DND-41 (cell line): Measurements from ENCODE around the gene PTPRG.

ENCODE experiments used
- ATAC-seq: fragments of 200-7000 bp; cut with Tn5 transposase; 3 replicates; pipeline ENCODE4 v1.9.1; 2021; ENCODE audit warnings: low read depth; ENCODE audit not compliant: insufficient read depth
- DNase-seq: peaks from one replicate; pipeline ENCODE4 v3.0.0-alpha.2; 2020
- H2AFZ ChIP-seq: 2 replicates; pipeline ENCODE4 v1.6.0; 2012; ENCODE audit warnings: low read depth, low read length
- H3K27ac ChIP-seq: 2 replicates; pipeline ENCODE4 v1.5.1; 2012; ENCODE audit warnings: low read length, inconsistent platforms
- H3K27me3 ChIP-seq: fragments of 200-600 bp; sonication (generic); 2 replicates; pipeline ENCODE4 v1.6.0; 2012; ENCODE audit warnings: low read length, mild to moderate bottlenecking, inconsistent platforms; ENCODE audit not compliant: insufficient read depth, poor library complexity
- H3K36me3 ChIP-seq: 2 replicates; pipeline ENCODE4 v1.5.1; 2012; ENCODE audit warnings: low read length, inconsistent platforms; ENCODE audit not compliant: insufficient read depth
- H3K4me1 ChIP-seq: 2 replicates; pipeline ENCODE4 v1.5.1; 2012; ENCODE audit warnings: mild to moderate bottlenecking, low read length; ENCODE audit not compliant: insufficient read depth
- H3K4me2 ChIP-seq: 2 replicates; pipeline ENCODE4 v1.6.0; 2012; ENCODE audit warnings: mild to moderate bottlenecking, moderate library complexity, low read length, inconsistent platforms; ENCODE audit not compliant: insufficient read depth
- H3K4me3 ChIP-seq, 2 experiments: fragments of 200-600 bp in 1 of 2; shearing (Covaris generic) in 1 of 2; 2 replicates each; pipeline ENCODE4 v1.5.1; 2012 to 2016; ENCODE audit warnings: inconsistent platforms in 2 of 2, low read length in 2 of 2, mild to moderate bottlenecking in 2 of 2, low read depth in 1 of 2, moderate library complexity in 1 of 2
- H3K79me2 ChIP-seq: 2 replicates; pipeline ENCODE4 v1.6.0; 2012; ENCODE audit warnings: low read length, inconsistent platforms; ENCODE audit not compliant: insufficient read depth
- H3K9ac ChIP-seq: 2 replicates; pipeline ENCODE4 v1.6.0; 2012; ENCODE audit warnings: low read depth, mild to moderate bottlenecking, inconsistent platforms, low read length, moderate library complexity
- H3K9me3 ChIP-seq: 2 replicates; pipeline ENCODE4 v1.5.1; 2012; ENCODE audit warnings: low read length, moderate library complexity, mild to moderate bottlenecking, inconsistent platforms; ENCODE audit not compliant: insufficient read depth, severe bottlenecking
- H4K20me1 ChIP-seq: 2 replicates; pipeline ENCODE4 v1.6.0; 2012; ENCODE audit warnings: low read length; ENCODE audit not compliant: insufficient read depth
- CTCF ChIP-seq: IDR thresholded peaks from 2 replicates; pipeline ENCODE4 v1.5.1; 2012; ENCODE audit warnings: borderline replicate concordance, low read length, moderate library complexity, mild to moderate bottlenecking; ENCODE audit not compliant: poor library complexity, severe bottlenecking; ENCODE audit errors: extremely low read depth
- EZH2 ChIP-seq: IDR thresholded peaks from 3 replicates; pipeline ENCODE4 v1.6.1; 2012; ENCODE audit warnings: borderline replicate concordance, low read depth, mild to moderate bottlenecking, moderate library complexity, low read length, inconsistent platforms; ENCODE audit not compliant: severe bottlenecking

Gene PTPRG

GRCh38 chr3:62151591-62151990 lies 590.2 kb downstream of the PTPRG start:
- ATAC-seq (no peak), DNase-seq (no peak)
- no peak overlapping the region for H3K4me3 ChIP-seq
- H2AFZ ChIP-seq, result no peak overlapping the region
- no peaks in the 10 kb centered on the region for H4K20me1 ChIP-seq
- no peaks in the 10 kb centered on the region for H3K36me3 ChIP-seq
- no peaks in the 10 kb centered on the region for H3K27me3 ChIP-seq
- no peak overlapping the region for H3K9ac ChIP-seq
- no peak for TF ChIP-seq EZH2
- TF ChIP-seq CTCF, result no peak
- no peaks in the 10 kb centered on the region for H3K9me3 ChIP-seq
- H3K27ac ChIP-seq, result no peak overlapping the region
- H3K4me2 ChIP-seq, result no peak overlapping the region
- no peaks in the 10 kb centered on the region for H3K79me2 ChIP-seq
- H3K4me1 ChIP-seq, result no peaks in the 10 kb centered on the region

DNA sequence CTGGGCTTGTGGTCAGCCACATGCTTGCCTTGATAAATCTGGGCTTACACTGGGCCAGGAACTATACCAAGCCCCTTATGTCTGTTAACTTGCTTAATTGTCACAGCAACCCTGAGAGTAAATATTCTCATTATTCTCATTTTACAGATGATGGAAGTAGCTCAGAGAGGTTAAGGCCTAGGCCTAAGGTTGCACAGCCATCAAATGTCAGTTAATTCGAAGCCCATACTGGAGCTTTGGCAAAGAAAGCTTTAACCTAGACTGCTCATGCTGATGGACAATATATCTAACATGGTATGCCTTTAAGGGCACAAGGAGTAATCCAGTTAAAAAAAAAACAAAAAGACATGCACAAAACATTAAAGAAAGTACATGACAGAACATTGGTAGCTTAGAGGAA lies 591.9 kb downstream of the PTPRG start:
- Histone ChIP-seq H3K27ac (no peak overlapping the region), H3K4me2 (no peak overlapping the region), H3K4me3 (no peak overlapping the region), H4K20me1 (no peaks in the 10 kb centered on the region), H3K4me1 (no peaks in the 10 kb centered on the region), H2AFZ (no peak overlapping the region), H3K79me2 (no peaks in the 10 kb centered on the region), H3K36me3 (no peaks in the 10 kb centered on the region), H3K27me3 (no peaks in the 10 kb centered on the region), H3K9me3 (no peaks in the 10 kb centered on the region), H3K9ac (no peak overlapping the region)
- ATAC-seq (no peak), DNase-seq (no peak)
- TF ChIP-seq EZH2, result no peak
- TF ChIP-seq CTCF, result no peak

DNA sequence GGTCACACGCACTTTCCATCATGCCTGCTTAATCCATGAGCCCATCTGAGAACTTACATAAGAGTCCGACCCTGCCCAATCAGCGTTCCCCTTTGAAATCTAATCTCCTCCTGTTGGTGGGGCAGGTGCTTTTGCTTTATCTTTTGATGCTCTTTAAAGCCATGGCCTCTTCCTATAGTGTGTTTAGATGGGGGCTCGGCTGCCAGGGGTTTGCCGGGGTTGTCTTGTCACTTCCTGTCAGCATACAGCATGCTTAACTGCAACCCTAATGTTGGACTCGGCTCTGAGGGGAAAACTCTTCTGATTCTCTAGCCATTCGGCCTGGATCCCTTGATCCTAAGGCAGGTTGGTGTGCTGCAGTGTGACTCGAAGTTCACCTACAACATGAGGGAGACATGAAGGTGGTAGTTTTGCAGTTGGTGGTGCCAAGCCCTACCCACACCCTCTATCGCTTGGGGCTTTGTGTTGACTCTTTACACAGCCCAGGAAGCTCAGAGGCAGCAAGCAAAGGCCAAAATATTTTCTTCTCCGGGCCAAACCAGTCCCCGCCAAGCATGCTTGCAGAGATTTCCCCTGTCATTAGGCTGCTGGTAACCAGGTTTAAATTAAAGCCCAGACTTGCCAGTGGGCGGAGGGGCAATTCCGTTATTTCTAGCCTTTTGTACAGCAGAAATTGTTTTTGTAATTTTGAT lies 593.2 kb downstream of the PTPRG start:
- ATAC-seq (peak; percentile 78), DNase-seq (peak; percentile 23)
- no peaks in the 10 kb centered on the region for H4K20me1 ChIP-seq
- no peaks in the 10 kb centered on the region for H3K36me3 ChIP-seq
- no peak overlapping the region for H3K27ac ChIP-seq
- no peaks in the 10 kb centered on the region for H3K79me2 ChIP-seq
- H3K4me1 ChIP-seq, result no peaks in the 10 kb centered on the region
- TF ChIP-seq CTCF, result no peak
- TF ChIP-seq EZH2, result no peak
- no peaks in the 10 kb centered on the region for H3K27me3 ChIP-seq
- H3K9ac ChIP-seq, result no peak overlapping the region
- no peak overlapping the region for H2AFZ ChIP-seq
- H3K9me3 ChIP-seq, result no peaks in the 10 kb centered on the region
- no peak overlapping the region for H3K4me2 ChIP-seq
- no peak overlapping the region for H3K4me3 ChIP-seq
